Adrenal gland (tissue), 12 donors: ENCODE measurements around the gene PLXNA1. TPM values are rescaled to one million over a fixed set of nuclear protein-coding genes. Genes with fewer than 3 reads are reported as not detected.

ENCODE experiments used
- DNase-seq, 7 donors: peaks; one replicate each; pipeline ENCODE4 v3.0.0-alpha.2; 2019 to 2020
- H3K27ac ChIP-seq, 5 donors: fragments of 200-600 bp; sonication (generic) in 4 of 5; 1 replicate in 3 of 5; 2 replicates in 2 of 5; pipeline versions ENCODE4 v1.5.1 to v1.8.0; 2016 to 2020; ENCODE audit warnings: mild to moderate bottlenecking in 1 of 5
- H3K27me3 ChIP-seq: fragments of 200-600 bp; 2 replicates; pipeline ENCODE4 v1.8.0; 2021
- H3K36me3 ChIP-seq, 2 donors: fragments of 200-600 bp; replicated peaks in 1 of 2; 1 replicate in 1 of 2; 2 replicates in 1 of 2; pipeline versions ENCODE4 v1.5.1 to v1.8.0; 2018 to 2022
- H3K4me1 ChIP-seq, 2 donors: fragments of 200-600 bp; replicated peaks in 1 of 2; 1 replicate in 1 of 2; 2 replicates in 1 of 2; pipeline versions ENCODE4 v1.5.1 to v1.8.0; 2018 to 2021
- H3K4me3 ChIP-seq, 4 donors: fragments of 200-600 bp; sonication (generic) in 3 of 4; one replicate each; pipeline ENCODE4 v1.5.1; 2016 to 2018
- H3K9me3 ChIP-seq, 3 donors: fragments of 200-600 bp; sonication (generic) in 1 of 3; replicated peaks in 1 of 3; 1 replicate in 2 of 3; 2 replicates in 1 of 3; pipeline versions ENCODE4 v1.5.1 to v1.8.0; 2016 to 2021
- CTCF ChIP-seq, 6 experiments: fragments of 450-650 bp in 4 of 6; fragments of 200-600 bp in 2 of 6; sonication (generic) in 1 of 6; IDR thresholded peaks; 1 replicate in 5 of 6; 2 replicates in 1 of 6; pipeline versions ENCODE4 v1.5.1 to v1.8.0; 2016 to 2021; ENCODE audit warnings: antibody characterized with exemption in 6 of 6, mild to moderate bottlenecking in 2 of 6, moderate library complexity in 1 of 6
- POLR2A ChIP-seq, 2 donors: fragments of 450-650 bp; IDR thresholded peaks; one replicate each; pipeline ENCODE4 v1.6.1; 2017; ENCODE audit warnings: antibody characterized with exemption in 2 of 2, mild to moderate bottlenecking in 2 of 2, moderate library complexity in 1 of 2
- WGBS, 4 donors: extraction: QIAGEN DNeasy Blood & Tissue Kit in 2 of 4; methylation state at CpG; one replicate each; pipeline versions ENCODE4 v1.1.5 to v1.1.7; 2013 to 2017; 5-methylcytosine and 5-hydroxymethylcytosine counted together
- intact Hi-C, 2 donors: fragments of 100-400 bp; cut with DNase I; formaldehyde crosslinking; loops; one replicate each; pipeline versions ENCODE4 v1.14.1 to v1.15.0; 2022 to 2023
- polyA plus RNA-seq, 3 donors: library from polyadenylated mRNA; stranded (reverse); fragments of 200-250 nt in 2 of 3; fragments of 350-450 nt in 1 of 3; fragmentation: Illumina TruSeq in 1 of 3; extraction: RNeasy Lipid Tissue Mini Kit (QIAGEN cat#74804) in 1 of 3; gene quantifications; one replicate each; pipeline ENCODE4 v1.2.3, GENCODE V29; 2013 to 2014
- total RNA-seq, 9 donors: library from RNA; depleted of rRNA in 4 of 9; stranded (reverse); fragments of >200 nt in 4 of 9; fragments of 120-200 nt in 1 of 9; fragmentation: NEBNext Ultra II Directional in 1 of 9; extraction: Animal tissue kit (Norgen Biotek cat#: 25700) in 1 of 9; gene quantifications; one replicate each; pipeline versions ENCODE4 v1.1.0 to v1.2.4, GENCODE V29; 2013 to 2023
- donor health status: healthy with polysubstance abuse.
- donor health status: Bipolar disorder and iron deficiency.
- donor health status: DM: yes; HTN: yes; CAD: no.
- donor health status: DM: no; HTN: no; CAD: no.
- donor health status: DM: no; HTN: no; CAD: no.
- donor health status: DM: yes; HTN: yes; CAD: no.

The PLXNA1 gene
- total and polyA plus RNA-seq, 12 donors, result 9.5 to 29.9 (median 20.2) TPM

- no peak for DNase-seq
- H3K4me1 ChIP-seq, result no peaks in the 10 kb centered on the region
- no peak for TF ChIP-seq CTCF (IDR thresholded peaks at IDR 0.05)
- no peak for TF ChIP-seq POLR2A (IDR thresholded peaks at IDR 0.05)
- H3K36me3 ChIP-seq, result peaks cover 0 to 54% of the 10 kb centered on the region in 2 donors
- no peaks in the 10 kb centered on the region for H3K9me3 ChIP-seq
- 77 to 92% (median 87%) methylated on average over 4 to 7 of the region's 7 CpGs for WGBS, 4 donors
- H3K27ac ChIP-seq, result no peak overlapping the region
- no peaks in the 10 kb centered on the region for H3K27me3 ChIP-seq
- no peak overlapping the region for H3K4me3 ChIP-seq
- intact Hi-C loops, result no loop called here
Measured at GRCh38 chr3:127022849-127023248, 39.9 kb downstream of the PLXNA1 start.

GRCh38 chr3:127025456-127025855 lies 42.5 kb downstream of the PLXNA1 start:
- Histone ChIP-seq H3K27ac (no peak overlapping the region), H3K4me3 (no peak overlapping the region), H3K4me1 (no peaks in the 10 kb centered on the region), H3K27me3 (no peaks in the 10 kb centered on the region), H3K36me3 (peaks cover 0 to 54% of the 10 kb centered on the region in 2 donors), H3K9me3 (no peaks in the 10 kb centered on the region)
- intact Hi-C loops, result no loop called here
- TF ChIP-seq CTCF (IDR thresholded peaks at IDR 0.05), result no peak
- no peak for TF ChIP-seq POLR2A (IDR thresholded peaks at IDR 0.05)
- DNase-seq, result no peak
- WGBS, 4 donors, result 71 to 82% (median 71%) methylated on average over 3 of the region's 3 CpGs

GRCh38 chr3:127026036-127026435 lies 43.1 kb downstream of the PLXNA1 start:
- peaks cover 0 to 54% of the 10 kb centered on the region in 2 donors for H3K36me3 ChIP-seq

GRCh38 chr3:127026661-127027060 lies 43.7 kb downstream of the PLXNA1 start:
- WGBS, 4 donors, result 86 to 94% (median 91%) methylated on average over 4 to 7 of the region's 7 CpGs
- intact Hi-C loops, result no loop called here
- H3K4me1 ChIP-seq, result no peaks in the 10 kb centered on the region
- H3K9me3 ChIP-seq, result no peaks in the 10 kb centered on the region
- TF ChIP-seq CTCF (IDR thresholded peaks at IDR 0.05), result no peak
- TF ChIP-seq POLR2A (IDR thresholded peaks at IDR 0.05), result no peak
- H3K4me3 ChIP-seq, result no peak overlapping the region
- peaks cover 0 to 54% of the 10 kb centered on the region in 2 donors for H3K36me3 ChIP-seq
- H3K27ac ChIP-seq, result no peak overlapping the region
- H3K27me3 ChIP-seq, result no peaks in the 10 kb centered on the region
- DNase-seq, result no peak

More at GRCh38 chr3:127026036-127026435, 43.1 kb downstream of the PLXNA1 start:
- DNase-seq, result no peak
- intact Hi-C loops, result no loop called here
- H3K4me3 ChIP-seq, result no peak overlapping the region
- H3K4me1 ChIP-seq, result no peaks in the 10 kb centered on the region
- WGBS, 4 donors, result 81 to 90% (median 84%) methylated on average over 5 of the region's 5 CpGs
- H3K27me3 ChIP-seq, result no peaks in the 10 kb centered on the region
- TF ChIP-seq CTCF (IDR thresholded peaks at IDR 0.05), result no peak
- no peak for TF ChIP-seq POLR2A (IDR thresholded peaks at IDR 0.05)
- no peak overlapping the region for H3K27ac ChIP-seq
- no peaks in the 10 kb centered on the region for H3K9me3 ChIP-seq
